HG03095 (cell line): ENCODE results near the gene ZNF491.
A peak's percentile ranks its signal among the peaks of the same experiment; 100 is the strongest.
"Not testable (repeated sequence)": the region's sequence is repeated elsewhere in the genome, so short reads cannot be mapped to it uniquely, and the experiment has no call there.

Experiments used
- ATAC-seq: cut with Tn5 transposase; IDR thresholded peaks from one replicate; pipeline ENCODE4 v1.9.1; 2021; ENCODE audit warnings: moderate library complexity; ENCODE audit not compliant: unreplicated experiment

The ZNF491 gene

GRCh38 chr19:11806354-11807098 lies 8.2 kb downstream of the ZNF491 start:
- ATAC-seq = no peak

- no peak for ATAC-seq
Measured at GRCh38 chr19:11807099-11807380, 8.7 kb downstream of the ZNF491 start.

- no peak for ATAC-seq
Measured at GRCh38 chr19:11813703-11814028, 15.3 kb downstream of the ZNF491 start.

GRCh38 chr19:11814029-11814699 lies 15.8 kb downstream of the ZNF491 start, which contains the start of gene ZNF440:
Gene ZNF440, plus strand, starts transcription at chr19:11814273. Its CDS starts 175 bp downstream, at chr19:11814448.
- ATAC-seq = peak; percentile 91

- ATAC-seq = no peak
Measured at GRCh38 chr19:11814700-11815035, 16.3 kb downstream of the ZNF491 start.

GRCh38 chr19:11821474-11822109 lies 23.3 kb downstream of the ZNF491 start:
- ATAC-seq = no peak

- ATAC-seq = not testable (repeated sequence)
Measured at GRCh38 chr19:11828957-11829876, 30.9 kb downstream of the ZNF491 start.

- ATAC-seq = no peak
Measured at GRCh38 chr19:11832253-11832912, 34.1 kb downstream of the ZNF491 start.

- ATAC-seq = no peak
Measured at GRCh38 chr19:11833541-11833940, 35.2 kb downstream of the ZNF491 start.

GRCh38 chr19:11835626-11836066 lies 37.3 kb downstream of the ZNF491 start:
- ATAC-seq = not testable (repeated sequence)

GRCh38 chr19:11843722-11844121 lies 45.4 kb downstream of the ZNF491 start:
- ATAC-seq = no peak

GRCh38 chr19:11847615-11848014 lies 49.3 kb downstream of the ZNF491 start:
- not testable (repeated sequence) for ATAC-seq

- ATAC-seq = peak; percentile 24
Measured at GRCh38 chr19:11848200-11848593, 49.9 kb downstream of the ZNF491 start.

GRCh38 chr19:11848594-11849469 lies 50.5 kb downstream of the ZNF491 start, which contains the start of gene ZNF439:
Gene ZNF439, plus strand, starts transcription at chr19:11848726. Its CDS starts 142 bp downstream, at chr19:11848868.
- peak; percentile 57 for ATAC-seq

- not testable (repeated sequence) for ATAC-seq
Measured at GRCh38 chr19:11850289-11850688, 52.0 kb downstream of the ZNF491 start.

GRCh38 chr19:11853358-11853757 lies 55.0 kb downstream of the ZNF491 start:
- no peak for ATAC-seq

- ATAC-seq = no peak
Measured at GRCh38 chr19:11856596-11857250, 58.4 kb downstream of the ZNF491 start.
